Natural killer cell (primary cell): Measurements from ENCODE around the gene IQCK. TPM values are rescaled to one million over a fixed set of nuclear protein-coding genes. Genes with fewer than 3 reads are reported as not detected.

Source experiments
- ATAC-seq, 3 donors: fragments of 150-1000 bp in 2 of 3; fragments of 200-7000 bp in 1 of 3; cut with Tn5 transposase; 1 replicate in 1 of 3; 2 replicates in 2 of 3; pipeline ENCODE4 v1.10.0; 2021; ENCODE audit warnings: mild to moderate bottlenecking in 2 of 3, moderate library complexity in 2 of 3
- DNase-seq, 2 donors: peaks; one replicate each; pipeline versions ENCODE4 v3.0.0 to v3.0.0-alpha.2; 2013 to 2021; ENCODE audit warnings: mixed read lengths in 1 of 2
- H3K27ac ChIP-seq: one replicate; pipeline ENCODE4 v1.5.1; 2013; ENCODE audit warnings: mild to moderate bottlenecking, low read length
- H3K27me3 ChIP-seq: one replicate; pipeline ENCODE4 v1.6.1; 2013; ENCODE audit warnings: low read length; ENCODE audit not compliant: control insufficient read depth, insufficient read depth
- H3K36me3 ChIP-seq: one replicate; pipeline ENCODE4 v1.6.1; 2013; ENCODE audit warnings: low read length; ENCODE audit not compliant: control insufficient read depth, insufficient read depth
- H3K4me1 ChIP-seq: one replicate; pipeline ENCODE4 v1.6.1; 2013; ENCODE audit warnings: low read length; ENCODE audit not compliant: control insufficient read depth, insufficient read depth
- H3K4me3 ChIP-seq: one replicate; pipeline ENCODE4 v1.5.1; 2013; ENCODE audit warnings: low read length
- H3K9me3 ChIP-seq: one replicate; pipeline ENCODE4 v1.6.1; 2013; ENCODE audit warnings: low read length; ENCODE audit not compliant: control insufficient read depth, insufficient read depth
- H3K27ac Mint-ChIP-seq, 2 donors: one replicate each; pipeline ENCODE4 v1.8.0; 2022; ENCODE audit warnings: mild to moderate bottlenecking in 2 of 2, mixed read lengths in 2 of 2, moderate library complexity in 1 of 2
- H3K27me3 Mint-ChIP-seq, 2 donors: one replicate each; pipeline ENCODE4 v1.8.0; 2022; ENCODE audit warnings: low read depth in 2 of 2, mixed read lengths in 2 of 2
- H3K36me3 Mint-ChIP-seq: one replicate; pipeline ENCODE4 v1.8.0; 2022; ENCODE audit warnings: mixed read lengths
- H3K4me1 Mint-ChIP-seq, 2 donors: one replicate each; pipeline ENCODE4 v1.8.0; 2022; ENCODE audit warnings: mixed read lengths in 2 of 2
- H3K4me3 Mint-ChIP-seq: one replicate; pipeline ENCODE4 v1.8.0; 2022; ENCODE audit warnings: mild to moderate bottlenecking, moderate library complexity, mixed read lengths
- H3K9me3 Mint-ChIP-seq, 2 donors: one replicate each; pipeline ENCODE4 v1.8.0; 2022; ENCODE audit warnings: mixed read lengths in 2 of 2
- WGBS: methylation state at CpG from one replicate; pipeline ENCODE4 v1.1.7; 2013; ENCODE audit warnings: missing lambda C conversion rate; ENCODE audit not compliant: insufficient coverage; 5-methylcytosine and 5-hydroxymethylcytosine counted together
- intact Hi-C: fragments of 100-400 bp; cut with micrococcal nuclease; formaldehyde crosslinking; loops from one replicate; pipeline ENCODE4 v1.14.2; 2022
- total RNA-seq, 4 donors: library from RNA; stranded (reverse); fragments of 120-200 nt in 1 of 4; gene quantifications; one replicate each; pipeline versions ENCODE4 v1.2.3 to v1.2.4, GENCODE V29; 2013 to 2022
- TF ChIP-seq, protein P1 (sequence below): fragments of 200-600 bp; IDR thresholded peaks from one replicate; pipeline ENCODE4 v1.8.0; 2022; ENCODE audit warnings: antibody characterized with exemption

Gene IQCK
- total RNA-seq, 3 donors from 2014 or later (not counting 1 experiment from before 2014, with no cell fraction given), result 0.38 to 1.8 (median 0.68) TPM

DNA sequence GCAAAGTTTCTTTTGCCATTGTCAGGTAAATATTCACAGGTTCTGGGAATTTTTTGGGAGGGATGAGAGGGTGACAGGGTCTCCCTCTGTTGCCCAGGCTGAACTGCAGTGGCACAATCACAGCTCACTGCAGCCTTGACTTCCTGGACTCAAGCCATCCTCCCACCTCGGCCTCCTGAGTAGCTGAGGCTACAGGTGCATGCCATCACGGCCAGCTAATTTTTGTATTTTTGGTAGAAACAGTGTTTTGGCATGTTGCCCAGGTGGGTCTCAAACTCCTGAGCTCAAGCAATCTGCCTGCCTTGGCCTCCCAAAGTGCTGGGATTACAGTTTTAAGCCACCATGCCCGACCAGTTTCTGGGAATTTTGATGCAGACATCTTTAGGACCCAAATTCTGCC is 53.0 kb downstream of the IQCK start:
- H3K4me3 Mint-ChIP-seq, result no peak overlapping the region
- intact Hi-C loops, result no loop called here
- WGBS, result 93% methylated on average over 3 of the region's 3 CpGs
- H3K4me1 Mint-ChIP-seq, result no peaks in the 10 kb centered on the region
- Histone ChIP-seq H3K27ac (no peak overlapping the region), H3K9me3 (no peaks in the 10 kb centered on the region), H3K36me3 (no peaks in the 10 kb centered on the region), H3K4me3 (no peak overlapping the region), H3K4me1 (no peaks in the 10 kb centered on the region), H3K27me3 (no peaks in the 10 kb centered on the region)
- ATAC-seq, result no peak
- no peaks in the 10 kb centered on the region for H3K9me3 Mint-ChIP-seq
- TF ChIP-seq, protein P1, sequence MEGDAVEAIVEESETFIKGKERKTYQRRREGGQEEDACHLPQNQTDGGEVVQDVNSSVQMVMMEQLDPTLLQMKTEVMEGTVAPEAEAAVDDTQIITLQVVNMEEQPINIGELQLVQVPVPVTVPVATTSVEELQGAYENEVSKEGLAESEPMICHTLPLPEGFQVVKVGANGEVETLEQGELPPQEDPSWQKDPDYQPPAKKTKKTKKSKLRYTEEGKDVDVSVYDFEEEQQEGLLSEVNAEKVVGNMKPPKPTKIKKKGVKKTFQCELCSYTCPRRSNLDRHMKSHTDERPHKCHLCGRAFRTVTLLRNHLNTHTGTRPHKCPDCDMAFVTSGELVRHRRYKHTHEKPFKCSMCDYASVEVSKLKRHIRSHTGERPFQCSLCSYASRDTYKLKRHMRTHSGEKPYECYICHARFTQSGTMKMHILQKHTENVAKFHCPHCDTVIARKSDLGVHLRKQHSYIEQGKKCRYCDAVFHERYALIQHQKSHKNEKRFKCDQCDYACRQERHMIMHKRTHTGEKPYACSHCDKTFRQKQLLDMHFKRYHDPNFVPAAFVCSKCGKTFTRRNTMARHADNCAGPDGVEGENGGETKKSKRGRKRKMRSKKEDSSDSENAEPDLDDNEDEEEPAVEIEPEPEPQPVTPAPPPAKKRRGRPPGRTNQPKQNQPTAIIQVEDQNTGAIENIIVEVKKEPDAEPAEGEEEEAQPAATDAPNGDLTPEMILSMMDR, result no peak
- no peaks in the 10 kb centered on the region for H3K36me3 Mint-ChIP-seq
- no peak for DNase-seq
- peaks cover 2 to 6% of the 10 kb centered on the region in 2 donors for H3K27me3 Mint-ChIP-seq
- no peak overlapping the region for H3K27ac Mint-ChIP-seq

- no peaks in the 10 kb centered on the region for H3K36me3 ChIP-seq
- no peaks in the 10 kb centered on the region for H3K4me1 Mint-ChIP-seq
- WGBS, result 71% methylated on average over 4 of the region's 4 CpGs
- DNase-seq, result no peak
- H3K27me3 ChIP-seq, result no peaks in the 10 kb centered on the region
- H3K4me3 Mint-ChIP-seq, result no peak overlapping the region
- TF ChIP-seq, protein P1, result no peak
- H3K9me3 Mint-ChIP-seq, result no peaks in the 10 kb centered on the region
- ATAC-seq, result no peak
- no peak overlapping the region for H3K27ac ChIP-seq
- H3K27me3 Mint-ChIP-seq, result peaks cover 2 to 6% of the 10 kb centered on the region in 2 donors
- H3K9me3 ChIP-seq, result no peaks in the 10 kb centered on the region
- H3K4me3 ChIP-seq, result no peak overlapping the region
- intact Hi-C loops, result no loop called here
- no peak overlapping the region for H3K27ac Mint-ChIP-seq
- no peaks in the 10 kb centered on the region for H3K4me1 ChIP-seq
- H3K36me3 Mint-ChIP-seq, result no peaks in the 10 kb centered on the region
Measured at GRCh38 chr16:19771796-19772195, 53.7 kb downstream of the IQCK start.

DNA sequence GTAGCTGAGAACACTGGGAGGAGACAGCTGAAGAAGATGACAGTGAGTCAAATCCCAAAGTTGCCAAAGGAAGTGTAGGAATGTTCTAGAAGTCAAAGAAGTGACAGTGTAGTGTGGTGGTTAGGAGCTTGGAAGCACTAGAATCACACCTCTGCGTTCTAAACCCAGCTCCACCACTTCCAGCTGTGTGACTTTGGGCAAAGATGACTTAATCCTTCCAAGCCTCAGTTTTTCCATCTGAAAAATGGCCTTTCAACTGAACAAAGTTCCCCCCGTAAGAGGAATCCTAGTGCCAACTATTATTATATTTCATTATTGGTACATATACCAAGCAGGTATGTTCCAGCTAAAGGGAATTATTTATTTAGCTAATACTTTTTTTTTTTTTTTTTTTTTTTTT is 56.0 kb downstream of the IQCK start:
- no peak for ATAC-seq
- no peak overlapping the region for H3K27ac ChIP-seq
- WGBS, result 70% methylated on average over 1 of the region's 2 CpGs
- TF ChIP-seq, protein P1, result no peak
- Mint-ChIP-seq H3K36me3 (no peaks in the 10 kb centered on the region), H3K27ac (no peak overlapping the region), H3K9me3 (no peaks in the 10 kb centered on the region), H3K4me3 (no peak overlapping the region), H3K27me3 (peaks cover 3 to 6% of the 10 kb centered on the region in 2 donors), H3K4me1 (no peaks in the 10 kb centered on the region)
- no peaks in the 10 kb centered on the region for H3K9me3 ChIP-seq
- intact Hi-C loops, result no loop called here
- DNase-seq, result no peak
- no peaks in the 10 kb centered on the region for H3K36me3 ChIP-seq
- H3K4me3 ChIP-seq, result no peak overlapping the region
- H3K4me1 ChIP-seq, result no peaks in the 10 kb centered on the region
- no peaks in the 10 kb centered on the region for H3K27me3 ChIP-seq

- Mint-ChIP-seq H3K36me3 (no peaks in the 10 kb centered on the region), H3K4me3 (no peak overlapping the region), H3K27ac (no peak overlapping the region), H3K4me1 (no peaks in the 10 kb centered on the region), H3K27me3 (peaks cover 5 to 6% of the 10 kb centered on the region in 2 donors), H3K9me3 (no peaks in the 10 kb centered on the region)
- intact Hi-C loops, result no loop called here
- no peak for ATAC-seq
- Histone ChIP-seq H3K4me3 (no peak overlapping the region), H3K27me3 (no peaks in the 10 kb centered on the region), H3K36me3 (no peaks in the 10 kb centered on the region), H3K27ac (no peak overlapping the region), H3K4me1 (no peaks in the 10 kb centered on the region), H3K9me3 (no peaks in the 10 kb centered on the region)
- WGBS, result 85% methylated on average over 3 of the region's 3 CpGs
- TF ChIP-seq, protein P1, result no peak
- DNase-seq, result no peak
Measured at GRCh38 chr16:19776147-19776546, 58.1 kb downstream of the IQCK start.
